PFSK-1 (cell line): Measurements from ENCODE around the gene LARP4B.

Experiments used
- POLR2AphosphoS5 ChIP-seq: IDR thresholded peaks from 2 replicates; pipeline ENCODE4 v1.6.1; 2012; ENCODE audit warnings: low read depth, mild to moderate bottlenecking, control low read depth, low read length, moderate library complexity
- SIN3A ChIP-seq: IDR thresholded peaks from 2 replicates; pipeline ENCODE4 v1.6.1; 2012; ENCODE audit warnings: mild to moderate bottlenecking, low read length, moderate library complexity, borderline replicate concordance; ENCODE audit not compliant: insufficient read depth
- TAF1 ChIP-seq: IDR thresholded peaks from 2 replicates; pipeline ENCODE4 v1.6.1; 2012; ENCODE audit warnings: low read length, control low read depth, borderline replicate concordance; ENCODE audit not compliant: insufficient read depth
- TF ChIP-seq, protein P1 (sequence below), 2 experiments: IDR thresholded peaks; 2 replicates each; pipeline versions ENCODE4 v1.6.1 to v1.8.0; 2011 to 2012; ENCODE audit warnings: low read depth in 2 of 2, low read length in 2 of 2, control low read depth in 1 of 2, inconsistent platforms in 1 of 2, mild to moderate bottlenecking in 1 of 2, moderate library complexity in 1 of 2; ENCODE audit not compliant: insufficient read depth in 1 of 2

DNA sequence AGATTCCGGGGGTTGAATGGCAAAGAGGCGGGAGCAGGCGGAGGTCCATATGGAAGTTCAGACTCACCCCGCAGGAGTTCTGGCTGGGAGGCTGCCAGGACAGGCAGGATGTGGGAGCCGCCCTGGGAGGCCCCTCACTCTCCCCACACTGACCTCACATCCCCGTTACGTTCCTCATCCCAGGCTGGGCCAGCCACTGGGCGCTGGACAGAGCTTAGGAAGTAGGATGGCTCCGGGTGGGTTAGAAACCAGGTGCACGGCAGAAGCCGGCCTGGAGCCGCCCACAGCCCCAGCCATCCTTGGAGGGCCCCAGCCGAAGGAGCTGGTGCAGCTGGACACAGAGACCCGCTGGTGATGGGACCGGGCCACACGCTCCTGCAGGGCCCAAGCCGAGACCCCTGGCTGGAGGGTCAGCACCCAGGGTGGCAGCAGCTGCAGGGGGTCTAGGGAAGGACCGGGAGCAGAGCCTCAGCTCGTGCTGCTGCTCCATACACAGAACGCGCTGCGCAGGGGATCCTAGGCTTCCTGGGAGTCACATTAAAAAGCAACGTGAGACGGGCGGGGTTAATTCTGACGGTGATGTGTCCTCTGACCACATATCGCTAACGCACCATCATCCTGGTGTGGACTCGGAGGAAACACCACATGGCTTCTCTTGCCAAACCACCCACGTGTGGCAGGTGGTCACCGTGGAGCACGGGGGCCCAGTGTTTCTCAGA is 143.4 kb downstream of the LARP4B start:
- TF ChIP-seq, protein P1, sequence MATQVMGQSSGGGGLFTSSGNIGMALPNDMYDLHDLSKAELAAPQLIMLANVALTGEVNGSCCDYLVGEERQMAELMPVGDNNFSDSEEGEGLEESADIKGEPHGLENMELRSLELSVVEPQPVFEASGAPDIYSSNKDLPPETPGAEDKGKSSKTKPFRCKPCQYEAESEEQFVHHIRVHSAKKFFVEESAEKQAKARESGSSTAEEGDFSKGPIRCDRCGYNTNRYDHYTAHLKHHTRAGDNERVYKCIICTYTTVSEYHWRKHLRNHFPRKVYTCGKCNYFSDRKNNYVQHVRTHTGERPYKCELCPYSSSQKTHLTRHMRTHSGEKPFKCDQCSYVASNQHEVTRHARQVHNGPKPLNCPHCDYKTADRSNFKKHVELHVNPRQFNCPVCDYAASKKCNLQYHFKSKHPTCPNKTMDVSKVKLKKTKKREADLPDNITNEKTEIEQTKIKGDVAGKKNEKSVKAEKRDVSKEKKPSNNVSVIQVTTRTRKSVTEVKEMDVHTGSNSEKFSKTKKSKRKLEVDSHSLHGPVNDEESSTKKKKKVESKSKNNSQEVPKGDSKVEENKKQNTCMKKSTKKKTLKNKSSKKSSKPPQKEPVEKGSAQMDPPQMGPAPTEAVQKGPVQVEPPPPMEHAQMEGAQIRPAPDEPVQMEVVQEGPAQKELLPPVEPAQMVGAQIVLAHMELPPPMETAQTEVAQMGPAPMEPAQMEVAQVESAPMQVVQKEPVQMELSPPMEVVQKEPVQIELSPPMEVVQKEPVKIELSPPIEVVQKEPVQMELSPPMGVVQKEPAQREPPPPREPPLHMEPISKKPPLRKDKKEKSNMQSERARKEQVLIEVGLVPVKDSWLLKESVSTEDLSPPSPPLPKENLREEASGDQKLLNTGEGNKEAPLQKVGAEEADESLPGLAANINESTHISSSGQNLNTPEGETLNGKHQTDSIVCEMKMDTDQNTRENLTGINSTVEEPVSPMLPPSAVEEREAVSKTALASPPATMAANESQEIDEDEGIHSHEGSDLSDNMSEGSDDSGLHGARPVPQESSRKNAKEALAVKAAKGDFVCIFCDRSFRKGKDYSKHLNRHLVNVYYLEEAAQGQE (IDR thresholded peaks at IDR 0.05; ENCODE audit: insufficient read depth in 1 of 2, low read depth in 2 of 2, low read length in 2 of 2): peak; percentile 73 to 77
- no peak for TF ChIP-seq SIN3A
- no peak for TF ChIP-seq TAF1
- no peak for TF ChIP-seq POLR2AphosphoS5
